Measurements from ENCODE around the gene IGF2BP1.

IGF2BP1 gene

DNA sequence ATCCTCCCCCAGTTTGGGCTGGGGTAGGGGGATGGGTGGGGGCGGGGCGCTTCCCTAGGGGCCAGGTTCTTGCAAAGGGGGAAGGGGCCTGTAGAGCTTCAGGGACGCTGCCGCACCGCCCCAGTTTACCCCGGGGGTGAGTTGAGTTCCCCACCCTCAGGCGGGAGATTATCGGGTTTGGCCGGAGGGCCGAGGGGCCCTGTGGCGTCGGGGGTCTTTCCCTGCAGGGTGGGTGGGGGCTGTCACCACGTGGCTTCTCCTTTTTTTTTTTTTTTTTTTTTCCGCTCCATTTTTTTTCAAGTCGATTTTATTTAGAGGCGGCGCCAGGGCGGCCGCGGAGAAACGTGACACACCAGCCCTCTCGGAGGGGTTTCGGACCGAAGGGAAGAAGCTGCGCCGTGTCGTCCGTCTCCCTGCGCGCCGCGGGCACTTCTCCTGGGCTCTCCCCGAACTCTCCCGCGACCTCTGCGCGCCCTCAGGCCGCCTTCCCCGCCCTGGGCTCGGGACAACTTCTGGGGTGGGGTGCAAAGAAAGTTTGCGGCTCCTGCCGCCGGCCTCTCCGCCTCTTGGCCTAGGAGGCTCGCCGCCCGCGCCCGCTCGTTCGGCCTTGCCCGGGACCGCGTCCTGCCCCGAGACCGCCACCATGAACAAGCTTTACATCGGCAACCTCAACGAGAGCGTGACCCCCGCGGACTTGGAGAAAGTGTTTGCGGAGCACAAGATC lies at the start of gene IGF2BP1:
IGF2BP1 (plus strand) TSS at position 283 of the 724 bp plus-strand sequence; CDS start at position 644, 361 bp downstream.
- DNase-seq: peak; percentile 94

DNA sequence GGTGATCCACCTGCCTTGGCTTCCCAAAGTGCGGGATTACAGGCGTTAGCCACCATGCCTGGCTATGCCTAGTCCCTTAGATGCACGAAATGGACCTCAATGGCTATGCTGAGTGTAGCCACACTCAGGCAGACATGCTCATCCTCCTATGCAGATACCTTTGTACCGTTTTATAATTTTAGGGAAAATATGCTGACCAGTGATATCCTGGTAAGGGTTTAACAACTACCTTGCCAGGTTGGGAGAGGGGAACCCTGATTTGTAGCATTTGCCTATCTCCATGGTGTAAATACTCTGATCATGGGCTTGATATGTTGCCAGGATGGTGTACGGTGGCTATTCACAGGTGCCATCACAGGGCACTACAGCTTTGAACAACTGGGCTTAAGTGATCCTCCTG lies 45.6 kb upstream of the IGF2BP1 start:
- DNase-seq: no peak

DNA sequence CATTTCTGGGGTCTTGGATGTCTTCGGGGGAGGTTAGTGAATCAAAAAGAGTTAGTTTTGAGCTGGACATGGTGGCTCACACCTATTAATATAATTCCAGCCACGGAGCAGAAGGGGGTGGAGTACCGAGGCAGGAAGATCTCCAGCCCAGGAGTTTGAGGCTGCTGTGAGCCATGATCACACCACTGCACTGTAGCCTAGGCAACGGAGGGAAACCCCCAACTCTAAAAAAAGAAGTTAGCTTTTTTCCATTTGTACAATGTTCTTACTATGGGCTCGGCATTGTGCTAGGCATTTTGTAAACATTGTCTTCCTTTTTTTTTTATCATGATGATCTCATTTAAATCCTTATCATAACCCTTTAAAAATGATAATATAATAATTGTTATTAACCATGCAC lies 44.3 kb upstream of the IGF2BP1 start:
- no peak for DNase-seq

DNA sequence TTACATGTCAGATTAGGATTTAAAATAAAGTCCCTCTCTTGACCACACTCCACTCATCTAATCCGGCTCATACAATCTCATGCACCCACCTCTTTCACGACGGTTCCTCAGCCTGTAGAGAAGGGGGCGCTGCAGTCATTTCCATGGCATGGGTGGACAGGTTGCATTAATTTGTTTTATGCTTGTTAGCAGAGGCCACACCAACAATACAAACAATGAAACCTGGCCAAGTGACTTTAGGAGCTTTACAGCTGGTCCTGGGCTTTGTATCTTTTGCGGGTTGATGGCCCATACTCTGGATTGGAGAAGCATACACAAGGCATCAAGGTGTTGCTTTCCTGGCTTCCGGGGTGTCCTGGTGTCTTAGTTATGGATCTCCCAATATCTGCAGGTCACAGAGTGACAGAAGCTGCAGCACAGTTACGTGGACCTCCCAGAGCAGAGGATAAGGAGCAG lies 42.9 kb upstream of the IGF2BP1 start:
- no peak for DNase-seq

DNA sequence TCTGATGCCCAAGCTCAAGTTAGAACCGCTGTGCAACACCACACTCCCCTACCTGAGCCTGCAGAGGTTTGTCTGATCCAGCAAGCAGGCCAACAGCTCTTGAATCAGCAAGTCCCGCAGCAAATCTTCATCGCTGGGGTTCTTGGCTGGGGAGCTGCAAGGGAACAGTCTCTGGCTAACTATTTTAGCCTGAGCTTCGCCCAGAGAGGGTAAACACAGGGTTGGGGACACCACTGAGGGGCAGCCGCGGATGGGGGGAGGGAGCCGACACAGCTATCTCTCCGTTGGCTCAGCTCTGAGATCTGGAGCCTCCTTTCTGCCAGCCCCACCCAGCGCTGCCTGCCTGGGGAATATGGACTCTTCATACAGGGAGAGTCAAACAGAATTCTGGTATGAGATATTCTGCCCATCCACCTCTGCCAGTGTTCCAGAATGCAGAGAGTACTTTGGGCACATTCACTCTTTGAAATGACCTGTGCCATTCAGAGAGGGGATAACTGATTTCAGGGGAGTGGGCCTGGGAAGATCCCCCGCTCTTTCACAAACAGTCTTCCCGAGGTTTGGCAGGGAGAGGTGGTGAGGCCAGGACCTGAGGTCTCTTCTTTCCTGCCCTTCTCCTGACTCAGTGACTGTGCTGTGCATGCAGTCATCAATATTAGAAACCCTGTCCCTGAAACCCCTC lies 36.2 kb upstream of the IGF2BP1 start:
- DNase-seq: peak; percentile 28

DNA sequence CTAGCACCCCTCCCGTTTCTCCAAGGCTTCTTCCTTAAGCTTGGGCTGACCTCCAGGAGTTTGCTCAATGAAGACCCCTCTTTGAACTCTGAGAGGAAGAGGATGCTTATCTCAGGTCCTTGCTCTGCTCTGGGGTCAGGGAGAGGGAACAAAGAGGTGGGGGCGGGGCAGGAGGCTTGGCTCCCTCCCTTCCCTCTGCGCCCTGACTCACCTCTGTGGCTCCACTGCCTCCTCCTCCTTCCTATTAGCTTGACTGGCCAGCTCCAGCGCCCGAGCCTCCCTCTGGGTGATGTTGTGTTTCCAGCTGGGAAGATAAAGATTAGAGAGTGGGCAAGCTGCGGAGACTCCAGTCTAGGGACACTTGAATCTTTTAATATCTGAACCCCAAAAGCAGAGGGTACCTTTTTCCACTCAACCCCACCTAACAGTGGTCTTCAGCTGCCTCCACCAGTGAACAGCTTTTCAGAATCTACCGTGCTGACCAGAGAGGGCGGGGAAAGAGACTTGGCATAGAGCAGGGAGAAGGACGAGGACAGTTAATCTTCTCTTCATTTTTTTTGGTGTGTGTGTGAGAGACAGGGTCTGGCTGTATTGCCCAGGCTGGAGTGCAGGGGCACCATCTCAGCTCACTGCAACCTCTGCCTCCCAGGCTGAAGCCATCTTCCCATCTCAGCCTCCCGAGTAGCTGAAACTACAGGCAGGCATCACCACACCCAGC lies 35.5 kb upstream of the IGF2BP1 start:
- DNase-seq: peak; percentile 36

DNA sequence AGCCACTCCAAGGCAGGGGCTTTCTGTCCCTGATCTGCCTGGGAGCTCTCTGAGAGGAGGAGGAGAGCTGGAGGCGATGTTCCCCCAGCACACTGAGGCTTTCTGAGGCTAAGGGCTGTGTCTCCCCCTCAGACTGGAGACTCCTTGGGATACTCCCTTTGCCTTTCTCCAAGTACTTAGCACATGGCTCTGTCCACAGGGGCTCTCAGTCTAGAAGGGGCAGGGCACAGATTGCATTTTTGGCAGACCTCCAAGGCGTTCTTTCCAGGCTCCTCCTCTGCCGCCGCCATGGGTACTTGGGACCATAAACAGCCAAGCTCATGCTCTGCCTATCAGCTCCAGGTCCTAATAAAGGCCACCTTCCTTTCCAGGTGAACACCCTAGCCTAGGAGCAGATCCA lies 27.0 kb upstream of the IGF2BP1 start:
- no peak for DNase-seq

DNA sequence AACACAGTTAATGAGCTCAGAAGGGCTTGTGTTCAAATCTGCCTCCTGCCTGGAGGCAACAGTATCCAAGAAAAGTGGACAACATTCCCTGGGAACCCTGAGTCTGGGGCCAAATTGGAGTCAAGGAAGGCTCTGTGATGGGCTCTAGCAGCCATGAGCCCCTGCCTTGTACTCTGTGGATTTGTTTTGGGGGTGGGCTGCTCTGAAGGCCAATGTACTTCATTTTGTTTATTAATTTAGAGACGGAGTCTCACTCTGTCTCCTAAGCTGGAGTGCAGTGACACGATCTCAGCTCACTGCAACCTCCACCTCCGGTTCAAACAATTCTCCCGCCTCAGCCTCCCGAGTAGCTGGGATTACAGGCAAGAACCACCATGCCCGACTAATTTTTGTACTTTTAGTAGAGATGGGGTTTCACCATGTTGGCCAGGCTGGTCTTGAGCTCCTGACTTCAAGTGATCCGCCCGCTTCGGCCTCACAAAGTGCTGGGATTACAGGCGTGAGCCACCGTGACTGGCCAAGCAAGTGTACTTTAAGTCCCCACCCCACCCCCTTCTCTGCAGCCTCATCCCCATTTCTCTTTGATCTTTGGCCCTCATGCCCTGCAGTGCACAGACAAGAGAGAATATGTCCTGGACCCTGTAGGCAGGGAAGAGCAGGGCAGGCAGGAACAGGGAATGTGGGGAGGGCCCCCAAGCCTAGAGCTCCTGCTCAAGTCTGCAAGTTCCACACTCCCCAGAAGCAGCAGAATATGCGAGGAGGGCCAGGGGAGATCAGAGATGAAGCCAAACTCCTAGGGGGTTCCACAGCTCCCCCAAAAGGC lies 26.1 kb upstream of the IGF2BP1 start:
- DNase-seq: no peak

DNA sequence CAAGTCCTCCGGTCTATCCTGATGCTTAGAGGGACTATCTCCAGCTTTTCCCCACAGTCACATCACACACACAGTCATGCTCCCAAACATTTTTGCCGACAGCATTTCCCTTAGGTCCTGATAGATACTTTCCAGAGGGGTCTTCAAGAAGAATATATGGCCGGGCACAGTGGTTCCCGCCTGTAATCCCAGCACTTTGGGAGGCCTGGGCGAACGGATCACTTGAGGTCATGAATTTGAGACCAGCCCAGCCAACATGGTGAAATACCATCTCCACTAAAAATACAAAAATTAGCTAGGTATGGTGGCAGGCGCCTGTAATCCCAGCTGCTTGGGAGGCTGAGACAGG lies 24.5 kb upstream of the IGF2BP1 start:
- no peak for DNase-seq

DNA sequence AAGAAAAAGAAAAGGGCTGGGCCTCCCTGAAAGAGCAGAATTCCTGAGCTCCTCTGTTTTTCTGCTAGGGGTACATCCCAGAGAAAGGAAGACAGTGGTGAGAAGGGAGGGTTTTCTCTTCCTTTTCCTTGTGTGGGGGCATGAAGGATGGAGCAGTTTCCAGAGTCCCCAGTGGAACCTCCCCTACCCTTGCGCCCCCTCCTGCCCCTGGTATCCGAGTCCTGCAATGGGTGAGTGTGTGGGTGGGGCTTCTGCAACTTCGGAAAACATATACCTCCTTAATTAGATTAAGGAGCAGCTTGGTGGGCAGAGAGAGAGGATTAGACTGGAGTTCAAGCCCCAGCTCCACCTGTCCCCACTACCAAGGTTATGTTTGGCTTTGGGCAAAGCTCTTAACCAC lies 23.4 kb upstream of the IGF2BP1 start:
- DNase-seq: no peak

DNA sequence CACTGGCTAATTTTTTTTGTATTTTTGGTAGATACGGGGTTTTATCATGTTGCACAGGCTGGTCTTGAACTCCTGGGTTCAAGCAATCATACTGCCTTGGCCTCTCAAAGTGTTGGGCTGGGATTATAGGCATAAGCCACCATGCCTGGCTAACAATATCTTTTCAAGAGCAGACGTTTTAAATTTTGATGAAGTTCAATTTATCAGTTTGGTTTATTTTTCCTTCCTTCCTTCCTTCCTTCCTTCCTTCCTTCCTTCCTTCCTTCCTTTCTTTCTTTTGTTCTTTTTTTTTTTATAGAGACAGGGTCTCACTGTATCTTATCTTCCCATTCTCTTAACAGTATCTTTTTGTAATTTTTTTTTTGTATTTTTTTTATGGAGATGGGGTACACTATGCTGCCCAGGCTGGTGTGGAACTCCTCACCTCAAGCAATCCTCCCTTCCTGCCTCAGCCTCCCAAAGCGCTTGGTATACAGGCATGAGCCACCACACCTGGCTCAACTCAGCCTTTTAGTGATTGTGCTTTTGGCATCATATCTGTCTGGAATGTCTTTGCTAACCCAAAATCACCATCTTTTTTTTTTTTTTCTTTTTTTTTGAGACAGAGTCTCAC lies 15.2 kb upstream of the IGF2BP1 start:
- DNase-seq: no peak

DNA sequence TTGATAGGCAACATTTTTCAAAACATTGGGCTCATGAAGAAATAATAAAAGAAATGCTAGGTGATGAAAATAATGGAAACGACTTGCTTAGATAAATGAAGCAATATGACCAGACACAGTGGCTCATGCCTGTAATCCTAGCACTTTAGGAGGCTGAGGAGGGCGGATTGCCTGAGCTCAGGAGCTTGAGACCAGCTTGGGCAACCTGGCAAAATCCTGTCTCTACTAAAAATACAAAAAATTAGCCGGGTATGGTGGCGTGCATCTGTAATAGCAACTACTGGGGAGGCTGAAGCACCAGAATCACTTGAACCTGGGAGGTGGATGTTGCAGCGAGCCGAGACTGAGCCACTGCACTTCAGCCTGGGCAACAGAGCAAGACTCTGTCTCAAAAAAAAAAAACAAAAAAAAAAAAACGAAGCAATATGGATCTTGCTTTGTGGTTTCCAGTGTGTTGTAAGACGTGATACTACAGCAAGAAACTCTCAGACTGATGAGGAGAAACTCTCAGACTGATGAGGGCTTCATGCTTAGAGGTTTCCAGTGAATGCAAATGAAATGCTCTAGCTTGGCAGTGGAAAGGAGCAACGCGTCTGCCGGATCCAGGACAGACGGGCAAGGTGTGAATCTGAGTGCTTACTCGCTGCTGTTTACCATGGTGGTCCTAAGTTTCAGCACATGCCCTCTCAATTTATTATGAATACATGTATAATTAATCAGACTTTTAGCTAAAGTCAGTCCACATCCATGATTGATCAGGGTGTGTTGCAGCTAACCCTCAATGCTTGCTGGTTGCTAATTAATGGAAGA lies 11.5 kb upstream of the IGF2BP1 start:
- DNase-seq: no peak

DNA sequence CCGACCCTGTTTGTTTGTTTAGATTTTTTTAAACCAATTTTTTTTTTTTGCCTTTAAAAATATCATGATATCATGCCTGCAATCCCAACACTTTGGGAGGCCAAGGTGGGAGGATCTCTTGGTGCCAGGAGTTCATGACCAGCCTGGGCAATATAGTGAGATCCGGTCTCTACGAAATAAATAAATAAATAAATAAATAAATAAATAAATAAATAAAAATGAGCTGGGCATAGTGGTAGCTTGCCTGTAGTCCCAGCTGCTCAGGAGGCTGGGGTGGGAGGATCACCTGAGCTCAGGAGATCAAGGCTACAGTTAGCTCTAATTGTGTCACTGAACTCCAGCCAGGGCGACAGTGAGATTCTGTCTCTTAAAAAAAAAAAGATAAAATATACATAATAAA lies 8.1 kb upstream of the IGF2BP1 start:
- DNase-seq: no peak

DNA sequence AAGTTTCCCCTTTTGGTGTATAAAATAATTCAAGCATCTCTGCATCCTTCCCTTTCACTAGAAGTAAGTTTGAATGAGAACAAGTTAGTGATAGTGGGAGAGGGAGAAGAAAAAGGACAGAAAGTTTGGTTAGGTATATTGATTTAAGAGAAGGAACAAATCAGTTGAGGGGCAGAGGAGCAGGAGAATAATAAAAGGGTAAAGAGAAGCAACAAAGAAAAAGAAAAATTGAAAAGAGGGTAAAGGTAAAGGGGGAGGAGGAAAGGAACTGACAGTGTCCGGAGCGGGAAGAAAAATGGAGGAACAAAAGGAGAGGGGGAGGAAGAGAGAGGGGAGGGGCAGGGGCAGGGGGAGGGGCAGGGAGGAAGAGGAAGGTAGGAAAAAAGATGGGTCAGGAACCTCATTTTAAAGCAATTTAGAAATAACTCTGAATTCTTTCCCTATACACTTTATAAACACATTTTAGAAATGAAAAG lies 6.3 kb upstream of the IGF2BP1 start:
- DNase-seq: no peak

DNA sequence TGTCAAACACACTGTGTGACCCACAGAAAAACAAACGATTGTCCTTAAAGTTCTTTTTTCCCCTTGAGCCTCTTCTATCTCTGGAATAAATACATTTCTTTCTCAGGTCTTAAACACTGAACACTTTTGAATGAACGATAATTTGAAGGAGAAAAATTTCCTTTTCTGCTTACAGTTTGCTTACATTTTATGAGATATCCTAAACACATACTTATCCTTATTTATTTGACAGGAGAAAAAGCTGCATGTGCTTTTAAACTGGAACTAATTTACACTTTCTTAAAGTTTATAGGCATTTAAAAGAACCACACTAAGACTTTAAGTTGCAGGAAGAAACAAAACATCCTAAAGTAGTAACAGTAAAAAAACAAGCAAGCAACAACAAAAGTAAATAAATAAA lies 4.7 kb upstream of the IGF2BP1 start:
- DNase-seq: no peak

DNA sequence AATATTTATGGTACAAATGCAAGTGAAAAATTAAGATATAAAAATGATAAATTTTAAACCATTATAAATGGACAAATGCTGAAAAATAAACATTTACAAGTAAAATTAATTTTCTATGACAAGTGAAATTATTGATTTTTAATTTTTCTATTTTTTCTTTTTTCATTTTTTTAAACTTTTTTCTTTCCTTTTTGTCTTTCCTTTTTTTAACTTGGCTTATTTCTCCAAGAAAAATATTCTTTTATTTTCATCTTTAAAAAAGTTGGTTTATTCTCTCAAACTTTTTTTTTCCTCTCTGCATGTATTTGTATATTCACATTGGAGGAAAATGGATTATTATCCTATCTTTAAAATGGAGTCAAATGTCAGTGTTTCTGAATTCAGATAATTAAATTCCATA lies 3.9 kb upstream of the IGF2BP1 start:
- DNase-seq: no peak

DNA sequence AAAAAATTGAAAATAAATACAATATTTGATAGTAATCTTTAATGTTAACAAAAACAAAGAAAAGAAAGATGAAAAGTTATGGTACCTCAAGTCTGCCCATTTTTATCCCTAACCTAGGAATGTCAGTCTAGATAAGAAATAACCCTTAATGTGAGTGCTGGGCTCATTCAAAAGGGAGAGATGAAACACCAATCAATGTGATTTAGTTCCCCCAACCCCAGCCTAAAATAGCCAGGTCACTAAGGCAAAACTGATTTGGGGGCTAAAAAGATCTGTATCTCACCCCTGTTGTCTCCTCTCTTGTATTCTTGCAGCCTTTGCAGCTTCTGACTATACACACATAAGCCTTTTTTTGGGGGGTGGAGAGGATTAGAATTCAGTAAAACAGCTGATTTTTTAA lies 3.2 kb upstream of the IGF2BP1 start:
- DNase-seq: no peak

DNA sequence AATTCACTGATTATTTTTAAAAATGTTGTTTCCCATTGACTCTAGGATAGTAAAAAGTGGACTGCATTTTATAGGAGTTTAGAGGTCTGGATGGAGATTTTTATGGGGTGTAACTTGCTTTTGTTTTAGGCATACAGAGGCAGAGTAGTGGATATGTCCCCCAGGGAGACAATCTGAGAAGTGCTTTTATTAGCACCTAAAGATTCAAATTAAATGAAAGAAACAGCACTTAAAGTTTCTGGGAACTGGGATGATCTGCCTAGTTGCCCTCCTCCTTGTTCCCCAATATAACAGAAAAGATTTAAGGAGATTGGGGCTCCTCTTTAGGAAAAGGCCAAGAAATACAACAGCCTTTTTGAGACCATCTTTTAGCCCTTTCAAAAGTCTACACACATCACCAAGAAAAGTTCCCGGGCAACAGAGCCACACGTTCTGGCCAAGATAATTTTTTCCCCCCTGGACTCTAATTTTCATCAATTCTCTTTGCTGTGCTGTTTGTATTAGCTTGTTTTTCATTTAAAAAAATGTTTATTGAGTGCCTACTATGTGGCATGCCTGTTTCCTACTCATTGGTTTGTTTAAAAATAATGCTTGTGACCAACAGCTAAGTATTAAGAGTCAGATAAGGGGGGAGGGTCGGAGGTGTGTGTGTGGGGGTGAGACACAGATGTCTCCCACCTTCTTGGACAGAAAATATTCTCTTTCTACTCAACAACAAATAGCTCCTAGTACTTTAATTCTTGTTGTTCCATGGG lies 2.5 kb upstream of the IGF2BP1 start:
- DNase-seq: peak; percentile 46

DNA sequence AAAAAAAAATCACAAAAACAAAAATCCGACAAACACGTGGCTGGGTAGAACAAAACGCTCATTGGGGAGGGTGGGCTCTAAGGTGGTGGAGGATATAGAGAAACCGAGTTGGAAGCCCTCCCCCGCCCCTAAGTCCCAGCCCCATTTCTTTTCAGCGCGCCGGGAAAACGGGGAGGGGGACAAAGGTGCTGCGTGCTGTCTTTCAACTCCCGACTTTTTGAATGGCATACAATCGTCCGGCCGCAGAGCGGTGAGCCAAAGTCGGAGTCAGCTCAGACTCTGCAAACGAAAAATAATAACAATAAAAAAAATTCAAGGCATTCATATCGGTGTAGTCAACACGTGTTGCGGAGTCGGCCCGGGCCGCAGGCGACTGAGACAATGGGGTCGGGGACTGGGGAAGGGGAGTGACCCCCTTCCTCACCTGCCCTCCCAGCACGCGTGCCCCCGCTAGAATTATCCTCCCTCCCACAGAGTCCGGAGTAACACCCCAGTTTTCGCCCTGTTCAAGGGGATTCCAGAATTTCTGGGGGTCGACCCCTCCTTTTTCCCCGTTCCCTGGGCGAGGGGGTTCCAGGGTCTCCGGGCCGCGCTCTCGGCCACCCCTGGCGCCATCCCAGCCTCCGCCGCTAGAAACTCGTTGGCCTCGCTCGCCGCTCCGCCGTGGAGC lies 1.7 kb upstream of the IGF2BP1 start:
- peak; percentile 83 for DNase-seq
